Suprapubic skin (tissue), 4 donors: ENCODE data around the gene KAT2B.

Source experiments
- EP300 ChIP-seq: sonication (generic); formaldehyde crosslinking; IDR thresholded peaks from one replicate; pipeline ENCODE4 v1.6.1; 2017; ENCODE audit warnings: antibody characterized with exemption
- POLR2A ChIP-seq, 2 donors: fragments of 450-650 bp; IDR thresholded peaks; one replicate each; pipeline ENCODE4 v1.6.1; 2017; ENCODE audit warnings: antibody characterized with exemption in 2 of 2, mild to moderate bottlenecking in 2 of 2, moderate library complexity in 2 of 2
- POLR2AphosphoS5 ChIP-seq, 3 donors: sonication (generic); formaldehyde crosslinking; IDR thresholded peaks; one replicate each; pipeline ENCODE4 v1.6.1; 2017; ENCODE audit warnings: antibody characterized with exemption in 3 of 3
- TF ChIP-seq, protein P1 (sequence below), 2 donors: fragments of 200-600 bp in 1 of 2; fragments of 450-650 bp in 1 of 2; sonication (generic) in 1 of 2; IDR thresholded peaks; one replicate each; pipeline ENCODE4 v1.5.1; 2016 to 2019; ENCODE audit warnings: antibody characterized with exemption in 2 of 2, mild to moderate bottlenecking in 1 of 2, moderate library complexity in 1 of 2

DNA sequence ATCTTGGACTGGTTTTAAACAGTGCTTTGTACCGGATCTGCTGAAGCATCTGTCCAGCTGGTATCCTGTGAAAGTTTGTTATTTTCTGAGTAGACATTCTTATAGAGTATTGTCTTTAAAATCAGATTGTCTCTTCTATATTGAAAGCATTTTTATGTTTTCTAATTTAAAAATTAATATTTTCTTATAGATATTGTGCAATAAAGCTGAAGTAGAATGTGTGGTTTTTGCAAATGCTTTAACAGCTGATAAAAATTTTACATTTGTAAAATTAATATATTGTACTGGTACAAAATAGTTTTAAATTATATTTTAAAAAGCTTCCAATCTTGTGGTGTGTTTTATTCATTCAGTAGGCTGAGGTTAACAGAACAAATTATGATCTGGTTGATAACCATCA lies 113.8 kb downstream of the KAT2B start:
- TF ChIP-seq, protein P1, sequence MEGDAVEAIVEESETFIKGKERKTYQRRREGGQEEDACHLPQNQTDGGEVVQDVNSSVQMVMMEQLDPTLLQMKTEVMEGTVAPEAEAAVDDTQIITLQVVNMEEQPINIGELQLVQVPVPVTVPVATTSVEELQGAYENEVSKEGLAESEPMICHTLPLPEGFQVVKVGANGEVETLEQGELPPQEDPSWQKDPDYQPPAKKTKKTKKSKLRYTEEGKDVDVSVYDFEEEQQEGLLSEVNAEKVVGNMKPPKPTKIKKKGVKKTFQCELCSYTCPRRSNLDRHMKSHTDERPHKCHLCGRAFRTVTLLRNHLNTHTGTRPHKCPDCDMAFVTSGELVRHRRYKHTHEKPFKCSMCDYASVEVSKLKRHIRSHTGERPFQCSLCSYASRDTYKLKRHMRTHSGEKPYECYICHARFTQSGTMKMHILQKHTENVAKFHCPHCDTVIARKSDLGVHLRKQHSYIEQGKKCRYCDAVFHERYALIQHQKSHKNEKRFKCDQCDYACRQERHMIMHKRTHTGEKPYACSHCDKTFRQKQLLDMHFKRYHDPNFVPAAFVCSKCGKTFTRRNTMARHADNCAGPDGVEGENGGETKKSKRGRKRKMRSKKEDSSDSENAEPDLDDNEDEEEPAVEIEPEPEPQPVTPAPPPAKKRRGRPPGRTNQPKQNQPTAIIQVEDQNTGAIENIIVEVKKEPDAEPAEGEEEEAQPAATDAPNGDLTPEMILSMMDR (IDR thresholded peaks at IDR 0.05): no peak
- TF ChIP-seq POLR2A (IDR thresholded peaks at IDR 0.05): no peak
- no peak for TF ChIP-seq POLR2AphosphoS5 (IDR thresholded peaks at IDR 0.05)
- TF ChIP-seq EP300: no peak
